ENCODE data around the gene ZDHHC5.
A peak's percentile ranks its signal among the peaks of the same experiment; 100 is the strongest.
"Not testable (repeated sequence)": the region's sequence is repeated elsewhere in the genome, so short reads cannot be mapped to it uniquely, and the experiment has no call there.

Gene ZDHHC5

GRCh38 chr11:57716726-57717125 is 48.8 kb downstream of the ZDHHC5 start:
- not testable (repeated sequence) for DNase-seq (ENCODE audit: low read depth in 2 of 3, low spot score in 1 of 3)

DNA sequence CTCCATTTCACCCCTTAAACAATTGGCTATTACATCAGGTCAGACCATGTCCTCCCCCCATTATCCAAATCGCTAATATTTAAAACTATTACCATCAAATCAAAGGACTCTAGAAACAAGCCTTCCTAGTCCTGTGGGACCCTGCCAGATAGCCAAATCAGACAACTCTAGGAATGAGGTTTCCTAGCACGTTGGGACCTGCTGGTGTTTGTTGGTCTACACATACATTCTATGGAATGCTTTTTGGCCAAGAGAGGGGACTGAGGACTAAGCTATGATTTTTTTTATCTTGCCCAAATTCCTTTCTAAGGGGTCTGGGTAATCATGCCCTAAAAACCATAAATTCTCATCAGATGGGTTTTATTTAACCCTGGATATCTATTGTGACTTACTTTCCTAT is 59.3 kb downstream of the ZDHHC5 start:
- DNase-seq (ENCODE audit: low read depth in 2 of 3, low spot score in 1 of 3): no peak

DNA sequence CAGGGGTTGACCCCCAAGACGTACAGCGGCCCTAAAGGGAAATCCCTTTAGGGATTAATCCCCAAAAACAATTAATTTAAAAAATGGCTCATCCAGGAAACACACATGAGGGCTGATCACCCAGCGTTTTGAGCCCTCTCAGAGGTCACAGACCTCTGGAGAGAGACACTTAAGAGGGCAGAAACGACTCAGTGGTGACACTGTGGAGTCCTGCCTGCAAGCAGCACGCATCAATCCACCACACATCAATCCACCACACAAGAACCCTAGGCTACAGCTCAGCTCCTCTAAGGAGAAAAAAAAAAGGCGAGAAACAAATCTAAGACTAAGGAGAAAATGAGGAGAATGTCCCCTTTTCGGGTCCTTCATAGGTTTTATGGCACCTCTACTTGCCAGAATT is 60.9 kb downstream of the ZDHHC5 start:
- no peak for DNase-seq (ENCODE audit: low read depth in 2 of 3, low spot score in 1 of 3)

DNA sequence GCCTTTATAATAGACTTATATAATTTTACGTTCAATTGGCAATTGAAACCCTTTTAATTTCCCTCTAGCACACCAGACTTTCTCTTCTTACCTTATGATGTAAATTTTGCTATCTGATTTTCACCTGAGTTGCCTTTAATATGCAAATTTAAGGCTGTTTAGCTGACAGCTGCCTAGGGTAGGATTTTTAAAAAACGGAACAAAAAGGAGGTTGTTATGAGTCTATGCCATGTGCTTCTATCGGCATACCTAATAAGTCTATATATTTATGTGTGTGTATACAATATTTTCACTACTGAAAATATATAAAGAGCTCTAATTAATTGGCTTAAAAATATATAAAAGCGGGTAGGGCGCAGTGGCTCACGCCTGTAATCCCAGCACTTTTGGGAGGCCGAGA is 61.6 kb downstream of the ZDHHC5 start:
- DNase-seq (ENCODE audit: low read depth in 2 of 3, low spot score in 1 of 3): no peak

DNA sequence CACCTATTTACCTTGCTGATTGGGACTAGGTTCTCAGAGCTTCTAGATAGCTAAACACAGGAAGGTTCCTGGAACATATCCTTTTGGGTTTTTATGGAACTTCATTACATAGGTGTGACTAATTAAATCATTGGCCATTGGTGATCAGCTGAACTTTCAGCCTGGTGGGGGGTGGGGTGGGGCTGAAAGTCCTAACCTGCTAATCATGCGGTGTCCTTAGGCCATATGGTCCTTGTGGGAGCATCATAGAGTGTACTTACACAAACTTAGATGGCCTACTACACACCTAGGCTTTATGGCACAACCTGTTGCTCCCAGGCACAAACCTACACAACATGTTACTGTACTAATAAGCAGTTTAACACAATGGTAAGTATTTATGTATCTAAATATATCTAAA is 64.7 kb downstream of the ZDHHC5 start:
- DNase-seq (ENCODE audit: low read depth in 2 of 3, low spot score in 1 of 3): no peak

DNA sequence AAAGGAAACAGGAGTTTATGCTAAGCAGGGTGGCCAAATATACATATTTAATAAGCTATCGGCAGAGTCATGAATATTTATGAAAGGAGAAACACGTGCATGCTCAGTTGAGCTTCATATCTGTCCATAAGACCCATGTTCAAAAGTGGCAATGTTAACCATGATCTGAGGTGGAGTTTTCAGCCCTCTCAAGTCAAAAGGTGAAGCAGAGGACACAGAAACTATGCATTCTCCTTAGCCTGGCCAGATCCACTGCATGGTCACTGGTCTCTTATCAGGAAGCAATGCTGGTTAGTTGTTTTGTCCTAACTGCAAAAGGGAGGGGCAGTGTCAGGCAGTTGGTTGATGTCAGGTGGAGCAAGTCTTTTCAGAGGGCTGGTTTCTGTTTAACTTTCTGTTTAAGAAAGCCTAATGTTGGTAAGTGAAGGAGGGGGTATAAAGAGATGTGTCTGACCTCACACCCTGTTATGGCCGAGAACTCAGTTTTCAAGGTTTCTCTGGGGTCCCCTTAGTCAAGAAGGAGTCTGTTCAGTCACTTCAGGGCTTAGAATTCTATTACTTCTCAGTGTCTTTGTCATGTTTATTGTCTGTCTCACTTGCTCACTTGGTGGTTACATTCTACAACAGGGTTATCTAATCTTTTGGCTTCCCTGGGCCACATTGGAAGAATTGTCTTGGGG is 67.8 kb downstream of the ZDHHC5 start:
- no peak for DNase-seq (ENCODE audit: low read depth in 2 of 3, low spot score in 1 of 3)

DNA sequence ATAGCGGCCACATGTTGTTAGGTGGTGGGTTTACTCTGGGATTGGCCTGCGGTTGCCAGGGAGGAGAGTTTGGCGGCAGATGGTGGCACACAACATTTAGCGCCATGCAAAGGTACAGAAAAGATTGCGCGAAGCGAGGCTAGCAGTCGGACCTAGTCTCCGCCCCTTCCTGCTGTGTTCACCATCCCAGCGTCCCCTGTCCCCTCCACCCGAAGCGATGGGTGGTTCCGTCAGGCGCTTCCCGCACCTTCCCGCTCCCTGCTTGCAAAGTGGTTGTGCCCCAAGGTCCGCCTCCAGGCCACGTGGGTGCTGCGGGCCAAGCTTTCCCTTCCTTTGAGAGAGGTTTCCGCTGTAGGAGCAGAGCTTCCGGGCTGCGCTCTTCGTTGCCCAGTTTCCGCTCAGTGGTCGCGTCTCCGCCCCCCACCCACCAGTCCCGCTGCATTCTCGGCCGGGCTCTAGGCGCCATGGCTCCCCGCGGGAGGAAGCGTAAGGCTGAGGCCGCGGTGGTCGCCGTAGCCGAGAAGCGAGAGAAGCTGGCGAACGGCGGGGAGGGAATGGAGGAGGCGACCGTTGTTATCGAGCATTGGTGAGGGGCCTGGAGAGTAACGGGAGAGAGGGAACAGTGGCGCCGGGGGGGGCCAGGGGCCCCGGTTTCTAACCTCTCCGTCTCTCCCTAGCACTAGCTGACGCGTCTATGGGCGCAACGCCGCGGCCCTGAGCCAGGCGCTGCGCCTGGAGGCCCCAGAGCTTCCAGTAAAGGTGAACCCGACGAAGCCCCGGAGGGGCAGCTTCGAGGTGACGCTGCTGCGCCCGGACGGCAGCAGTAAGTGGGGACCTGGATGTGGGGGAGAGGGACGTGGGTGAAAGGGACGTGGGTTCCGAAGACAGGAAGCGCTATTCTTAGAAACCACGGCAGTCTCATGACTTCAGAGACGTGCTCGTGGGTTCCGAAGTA is 73.5 kb downstream of the ZDHHC5 start, which contains the start of gene SELENOH:
Gene SELENOH, plus strand, starts transcription at position 360 of the 955 bp plus-strand sequence. Its CDS starts 105 bp downstream, at position 465.
- DNase-seq (ENCODE audit: low read depth in 2 of 3, low spot score in 1 of 3): peak; percentile 94 to 97 (median 95)

GRCh38 chr11:57742087-57742452 is 74.2 kb downstream of the ZDHHC5 start:
- DNase-seq (ENCODE audit: low read depth in 2 of 3, low spot score in 1 of 3): no peak

DNA sequence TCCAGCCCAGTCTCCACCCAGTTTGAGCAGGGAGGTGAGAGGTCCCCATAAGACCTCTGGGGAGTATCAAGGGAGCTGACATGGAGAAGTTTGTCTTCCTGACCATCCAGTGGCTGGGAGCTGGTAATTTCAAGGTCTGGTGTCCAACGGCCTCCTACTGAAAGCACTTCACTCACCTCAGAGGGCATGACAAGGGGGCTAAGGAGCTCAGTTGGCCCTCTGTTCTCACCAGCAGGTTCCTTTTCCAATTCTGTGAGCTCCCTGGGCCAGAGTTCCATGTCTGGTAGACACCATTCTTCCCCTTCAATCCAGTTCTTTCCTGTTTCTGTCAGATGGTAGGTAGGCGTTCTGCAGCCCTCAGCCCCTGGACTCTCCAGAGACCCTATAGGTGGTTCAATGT is 76.4 kb downstream of the ZDHHC5 start:
- no peak for DNase-seq (ENCODE audit: low read depth in 2 of 3, low spot score in 1 of 3)

DNA sequence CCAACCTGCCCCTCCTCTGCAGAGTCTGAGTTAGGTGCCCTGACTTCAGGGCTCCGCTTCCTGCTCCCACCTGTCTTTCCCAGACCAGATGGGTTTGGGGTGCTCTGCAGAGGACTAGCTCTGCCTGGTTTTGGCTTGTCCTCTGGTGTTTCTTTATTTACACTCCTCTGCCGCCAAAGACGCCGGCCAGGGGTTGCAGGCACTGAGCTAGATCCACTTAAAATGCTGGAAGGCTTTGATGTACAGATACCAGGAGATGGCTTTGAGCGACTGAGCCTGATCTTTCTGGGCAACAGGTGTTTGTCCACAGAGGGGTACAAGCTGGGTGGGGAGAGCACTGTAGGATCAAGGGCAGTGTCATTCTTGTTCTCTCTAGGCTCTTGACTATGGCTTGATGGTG is 77.3 kb downstream of the ZDHHC5 start:
- DNase-seq (ENCODE audit: low read depth in 2 of 3, low spot score in 1 of 3): no peak

DNA sequence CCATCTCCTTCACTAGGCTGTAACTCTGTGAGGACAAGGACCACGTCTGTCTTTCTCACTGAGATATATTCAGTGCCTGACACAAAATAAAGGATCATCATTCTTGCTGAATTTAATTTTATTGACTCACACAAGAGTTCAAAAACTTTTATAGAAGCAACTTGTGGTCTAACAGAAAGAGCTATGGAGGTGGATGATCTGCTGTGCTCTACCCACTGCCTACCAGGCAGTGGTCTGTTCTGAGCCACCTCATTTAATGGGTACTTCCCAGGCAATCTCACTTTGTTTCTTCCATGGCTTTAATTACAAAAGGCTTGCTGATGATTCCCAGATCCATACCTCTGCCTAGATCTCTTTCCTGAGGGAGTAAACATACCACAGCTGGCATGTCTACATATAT is 79.0 kb downstream of the ZDHHC5 start:
- no peak for DNase-seq (ENCODE audit: low read depth in 2 of 3, low spot score in 1 of 3)
